Stimulated activated CD4-positive, alpha-beta T cell treated with anti-CD3 and anti-CD28 coated beads, Interleukin-1b, Interleukin-23, amount 100 ng/mL, for 24 hours (primary cell): Measurements from ENCODE around the gene COMMD10.

ENCODE experiments used
- DNase-seq, 4 experiments: peaks; one replicate each; pipeline ENCODE4 v3.0.0-alpha.2; 2020; ENCODE audit warnings: low read depth in 4 of 4, low spot score in 1 of 4

COMMD10 gene

GRCh38 chr5:116288524-116288923 lies 203.7 kb downstream of the COMMD10 start:
- DNase-seq, result no peak

GRCh38 chr5:116289276-116289675 lies 204.5 kb downstream of the COMMD10 start:
- DNase-seq, result no peak

DNA sequence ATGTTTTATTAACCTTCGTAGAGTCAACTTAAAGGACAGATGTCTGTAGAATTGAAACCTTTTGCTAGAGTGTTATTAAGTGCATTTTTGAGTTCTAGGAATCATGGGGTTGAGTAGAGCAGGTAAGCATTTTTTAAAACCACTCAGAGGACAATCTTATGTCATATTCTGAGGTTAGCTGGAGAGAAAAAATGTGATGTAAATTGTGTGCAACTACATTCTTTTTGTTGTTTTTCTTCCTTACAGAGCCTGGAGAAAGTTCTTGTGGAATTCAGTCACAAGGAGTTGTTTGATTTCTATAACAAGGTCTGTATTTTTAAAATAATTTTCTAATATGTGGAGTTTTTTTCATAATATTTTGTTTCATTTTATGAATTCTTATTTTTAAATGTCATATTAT lies 206.4 kb downstream of the COMMD10 start:
- DNase-seq, result no peak

- DNase-seq, result no peak
Measured at GRCh38 chr5:116292321-116292720, 207.5 kb downstream of the COMMD10 start.

- no peak for DNase-seq
Measured at GRCh38 chr5:116296335-116297072, 211.7 kb downstream of the COMMD10 start.

DNA sequence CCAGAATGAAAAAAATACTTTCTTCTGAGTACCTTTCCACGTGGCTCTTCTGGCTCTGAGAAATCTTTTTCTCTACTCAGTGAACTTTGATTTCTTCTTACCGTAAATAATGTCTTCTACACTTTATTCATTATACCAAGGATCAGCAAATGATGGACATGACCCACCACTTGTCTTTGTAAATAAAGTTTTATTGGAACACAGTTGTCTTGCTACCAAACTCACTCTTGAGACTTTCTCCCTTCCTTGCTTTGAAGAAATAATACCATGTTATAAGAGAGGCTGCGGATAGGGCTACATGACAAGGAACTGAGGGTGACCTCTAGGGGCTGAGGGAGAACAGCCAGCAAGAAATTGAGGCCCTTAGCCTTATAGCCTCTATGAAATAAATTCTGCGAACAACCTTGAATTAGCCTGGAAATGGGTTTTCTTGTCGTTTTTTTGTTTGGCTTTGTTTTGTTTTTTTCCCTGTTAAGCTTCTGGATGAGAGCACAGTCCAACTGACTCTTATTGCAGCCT lies 212.5 kb downstream of the COMMD10 start:
- DNase-seq, result no peak

GRCh38 chr5:116299746-116300640 lies 215.2 kb downstream of the COMMD10 start:
- DNase-seq, result no peak

GRCh38 chr5:116301110-116301509 lies 216.3 kb downstream of the COMMD10 start:
- DNase-seq, result no peak

GRCh38 chr5:116303340-116303739 lies 218.5 kb downstream of the COMMD10 start:
- no peak for DNase-seq

DNA sequence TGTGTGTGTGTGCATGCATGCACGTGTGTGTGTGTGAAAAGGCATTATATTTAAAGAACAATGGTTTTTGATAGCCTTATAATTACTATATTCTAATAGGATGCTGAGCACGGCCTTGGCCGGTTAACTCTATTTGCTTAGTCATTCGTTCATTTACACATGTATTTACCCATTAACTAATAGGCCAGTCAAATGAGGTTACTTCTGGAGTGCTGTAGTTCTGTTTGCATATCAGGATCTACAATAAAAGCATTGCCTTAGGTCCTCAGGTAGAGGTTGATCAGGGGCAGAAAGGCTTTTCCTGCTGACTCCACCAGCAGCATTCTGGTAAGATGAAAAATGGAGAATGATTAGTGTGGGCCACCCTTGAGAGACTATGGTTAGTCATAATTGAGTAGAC lies 219.0 kb downstream of the COMMD10 start:
- no peak for DNase-seq

DNA sequence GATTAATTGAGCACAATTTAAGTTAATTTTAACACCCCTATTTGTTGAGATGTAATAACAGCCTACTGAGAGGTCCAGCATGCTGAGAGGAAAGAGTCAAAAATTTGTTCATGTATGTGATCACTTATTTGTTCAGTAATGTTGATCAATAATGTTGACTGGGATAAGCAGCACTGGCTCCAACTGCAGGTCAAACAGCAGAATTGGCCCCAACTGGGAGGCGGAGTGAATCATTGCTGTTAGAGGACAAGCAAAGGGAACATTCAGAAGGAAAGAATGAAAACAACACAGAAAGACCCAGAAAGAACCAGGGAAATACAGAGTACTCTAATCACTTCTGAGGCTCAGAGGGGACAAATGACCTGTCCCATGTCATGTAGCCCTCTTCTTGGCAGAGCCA lies 221.1 kb downstream of the COMMD10 start:
- DNase-seq, result no peak

DNA sequence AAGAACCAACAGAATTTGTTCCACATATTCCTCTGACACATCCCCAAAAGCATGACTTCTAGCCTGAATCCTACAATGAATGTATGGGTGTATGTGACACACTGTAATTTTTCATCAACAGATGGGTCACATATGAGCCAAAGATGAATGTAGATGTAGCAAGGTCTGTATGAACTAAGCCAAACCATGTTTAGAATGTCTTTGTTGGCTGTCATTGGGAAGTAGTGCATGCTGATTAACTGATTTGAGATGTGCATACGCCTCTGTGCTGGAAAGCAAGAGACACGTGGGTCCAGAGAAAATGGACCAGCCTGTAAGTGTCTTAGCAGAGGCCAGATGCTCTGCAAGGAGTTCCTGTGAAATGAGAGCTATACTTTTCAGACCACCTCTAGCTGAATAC lies 222.0 kb downstream of the COMMD10 start:
- DNase-seq, result no peak

DNA sequence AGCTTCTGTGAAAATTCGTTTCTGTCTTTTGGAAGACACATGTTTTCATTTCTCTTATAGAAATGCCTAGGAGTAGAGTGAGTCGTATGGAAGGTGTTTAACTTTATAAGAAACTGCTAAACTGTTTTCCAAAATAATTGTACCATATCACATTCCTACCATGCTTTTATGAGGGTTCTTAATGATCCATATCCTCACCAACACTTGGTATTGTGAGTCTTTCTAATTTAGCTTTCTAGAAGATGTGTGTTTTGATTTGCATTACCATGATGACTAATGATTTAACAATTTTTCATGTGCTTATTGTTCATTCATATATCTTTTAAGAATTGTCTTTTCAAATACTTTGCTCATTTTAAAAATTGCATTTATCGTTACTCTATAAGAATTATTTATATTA lies 223.6 kb downstream of the COMMD10 start:
- DNase-seq, result no peak

GRCh38 chr5:116313366-116313765 lies 228.5 kb downstream of the COMMD10 start:
- DNase-seq, result no peak

- no peak for DNase-seq
Measured at GRCh38 chr5:116315531-116315930, 230.7 kb downstream of the COMMD10 start.

GRCh38 chr5:116318091-116318854 lies 233.4 kb downstream of the COMMD10 start:
- DNase-seq, result no peak

DNA sequence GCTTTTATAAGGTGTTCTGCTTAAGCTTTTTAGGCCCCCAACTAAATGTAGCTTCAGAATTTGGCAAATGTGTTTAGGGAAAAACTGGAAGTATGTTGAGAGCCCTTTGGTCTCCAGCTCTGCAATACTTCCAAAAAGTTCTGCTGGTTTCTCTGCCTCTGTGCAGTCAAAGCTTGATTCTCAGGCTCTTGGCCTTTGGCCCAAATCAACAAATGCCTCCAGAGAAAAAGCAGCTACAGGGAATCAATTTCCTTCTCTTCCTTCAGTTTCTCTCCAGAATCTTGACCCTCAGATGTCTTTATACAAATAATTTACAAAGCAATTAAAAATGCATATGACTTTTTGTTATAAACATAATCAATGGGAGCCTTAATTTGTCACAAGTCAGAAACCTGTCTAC lies 235.7 kb downstream of the COMMD10 start:
- DNase-seq, result no peak

DNA sequence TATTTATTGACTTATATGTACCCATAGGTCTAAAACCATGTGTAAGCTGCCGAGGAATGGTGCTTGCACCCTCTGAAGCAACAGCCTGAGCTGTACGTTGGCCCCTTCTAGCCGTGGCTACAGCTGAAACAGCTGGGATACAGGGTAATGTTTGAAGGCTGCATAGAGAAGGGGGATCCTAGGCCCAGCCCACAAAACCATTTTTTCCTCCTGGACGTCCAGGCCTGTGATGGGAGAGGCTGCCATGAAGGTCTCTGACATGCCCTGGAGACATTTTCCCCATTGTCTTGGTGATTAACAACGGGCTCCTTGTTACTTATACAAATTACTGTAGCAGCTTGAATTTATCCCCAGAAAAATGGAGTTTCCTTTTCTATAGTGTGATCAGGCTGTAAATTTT lies 244.7 kb downstream of the COMMD10 start:
- no peak for DNase-seq

- no peak for DNase-seq
Measured at GRCh38 chr5:116340799-116341198, 256.0 kb downstream of the COMMD10 start.
